ENCODE results near the gene PSMB10.

DNA sequence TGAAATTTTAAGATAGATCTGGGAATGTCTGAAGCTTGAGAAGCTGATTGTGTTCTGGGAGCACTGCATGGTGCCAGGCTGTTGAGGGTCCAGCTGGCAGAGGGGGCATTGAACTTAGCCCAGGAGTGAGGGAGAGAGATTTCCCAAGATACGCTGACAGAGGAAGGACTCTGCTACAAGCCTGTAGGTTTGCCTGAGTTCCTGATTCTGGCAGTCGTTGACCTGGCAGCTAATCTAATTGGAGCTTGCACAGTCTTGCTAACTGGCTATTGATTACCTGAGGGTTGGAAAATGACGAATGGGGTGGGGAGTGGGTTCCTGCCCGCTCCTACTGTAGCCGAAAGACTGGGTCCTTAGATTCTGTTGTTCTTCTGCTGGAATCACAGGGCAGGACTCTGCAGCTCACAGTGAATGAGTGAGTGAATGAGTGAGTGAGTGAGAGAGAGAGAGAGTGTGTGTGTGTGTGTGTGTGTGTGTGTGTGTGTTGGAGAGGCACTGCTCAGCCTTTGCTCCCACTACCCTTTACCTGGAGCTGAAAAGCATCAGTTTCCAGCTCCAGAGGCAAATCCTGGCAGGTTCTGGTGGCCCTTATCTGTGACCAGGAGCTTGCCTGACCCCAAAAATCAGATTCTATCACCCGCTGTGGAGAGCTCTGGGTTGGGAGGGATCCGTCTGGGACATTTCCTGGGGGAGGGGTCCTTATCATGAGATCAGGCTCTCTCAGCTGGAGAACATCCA is 21.7 kb downstream of the PSMB10 start:
- TF ChIP-seq CTCF (IDR thresholded peaks at IDR 0.05) = no peak
- TF ChIP-seq EP300 (IDR thresholded peaks at IDR 0.05) = no peak
